Sigmoid colon (tissue), 7 donors: ENCODE data around the gene CBL. TPM values are rescaled to one million over a fixed set of nuclear protein-coding genes. Genes with fewer than 3 reads are reported as not detected.

Experiments used
- DNase-seq: peaks from one replicate; pipeline ENCODE4 v3.0.0-alpha.2; 2019
- H3K27ac ChIP-seq, 4 donors: fragments of 200-600 bp; sonication (generic); one replicate each; pipeline ENCODE4 v1.5.1; 2016 to 2019; ENCODE audit warnings: mild to moderate bottlenecking in 1 of 4
- H3K27me3 ChIP-seq, 3 donors: fragments of 200-600 bp; sonication (generic); one replicate each; pipeline ENCODE4 v1.5.1; 2019; ENCODE audit warnings: mild to moderate bottlenecking in 1 of 3
- H3K36me3 ChIP-seq, 4 donors: fragments of 200-600 bp; sonication (generic); one replicate each; pipeline ENCODE4 v1.5.1; 2016 to 2019
- H3K4me1 ChIP-seq, 4 donors: fragments of 200-600 bp; sonication (generic); one replicate each; pipeline ENCODE4 v1.5.1; 2017 to 2019
- H3K4me3 ChIP-seq, 4 donors: fragments of 200-600 bp; sonication (generic); one replicate each; pipeline ENCODE4 v1.5.1; 2017 to 2019; ENCODE audit warnings: mild to moderate bottlenecking in 2 of 4, moderate library complexity in 1 of 4
- H3K9me3 ChIP-seq, 4 donors: fragments of 200-600 bp in 3 of 4; sonication (generic) in 3 of 4; one replicate each; pipeline versions ENCODE4 v1.5.1 to v1.6.1; 2013 to 2019
- CTCF ChIP-seq, 4 experiments: fragments of 450-650 bp in 3 of 4; fragments of 200-600 bp in 1 of 4; IDR thresholded peaks; one replicate each; pipeline ENCODE4 v1.5.1; 2016 to 2019; ENCODE audit warnings: antibody characterized with exemption in 4 of 4, mild to moderate bottlenecking in 3 of 4, moderate library complexity in 2 of 4
- EP300 ChIP-seq, 4 donors: sonication (generic); formaldehyde crosslinking; IDR thresholded peaks; one replicate each; pipeline ENCODE4 v1.6.1; 2017; ENCODE audit warnings: antibody characterized with exemption in 4 of 4
- POLR2A ChIP-seq, 2 donors: fragments of 450-650 bp; IDR thresholded peaks; one replicate each; pipeline ENCODE4 v1.6.1; 2016; ENCODE audit warnings: antibody characterized with exemption in 2 of 2, mild to moderate bottlenecking in 2 of 2, moderate library complexity in 2 of 2
- POLR2AphosphoS5 ChIP-seq, 4 donors: sonication (generic); formaldehyde crosslinking; IDR thresholded peaks; one replicate each; pipeline ENCODE4 v1.6.1; 2017; ENCODE audit warnings: antibody characterized with exemption in 4 of 4
- WGBS, 2 donors: extraction: QIAGEN DNeasy Blood & Tissue Kit; methylation state at CpG; one replicate each; pipeline ENCODE4 v1.1.7; 2013; 5-methylcytosine and 5-hydroxymethylcytosine counted together
- intact Hi-C: fragments of 100-400 bp; cut with DNase I; formaldehyde crosslinking; loops from one replicate; pipeline ENCODE4 v1.15.1; 2023
- polyA plus RNA-seq, 3 donors: library from polyadenylated mRNA; stranded (reverse); fragments of 200-250 nt; gene quantifications; one replicate each; pipeline ENCODE4 v1.2.3, GENCODE V29; 2013
- total RNA-seq, 4 donors: library from RNA; depleted of rRNA; stranded (reverse); fragments of >200 nt; gene quantifications; one replicate each; pipeline ENCODE4 v1.1.0, GENCODE V29; 2016
- donor health status: healthy with polysubstance abuse.
- donor health status: Bipolar disorder and iron deficiency.
- donor health status: healthy.

Gene CBL
- total and polyA plus RNA-seq, 7 donors: 1.8 to 17.7 (median 11.8) TPM

- DNase-seq: no peak
- H3K27ac ChIP-seq: no peak overlapping the region
- TF ChIP-seq POLR2AphosphoS5 (IDR thresholded peaks at IDR 0.05) (no peak), CTCF (IDR thresholded peaks at IDR 0.05) (no peak), POLR2A (IDR thresholded peaks at IDR 0.05) (no peak), EP300 (IDR thresholded peaks at IDR 0.05) (no peak)
- intact Hi-C loops: no loop called here
- WGBS, 2 donors: 84 to 85% methylated on average over 12 of the region's 12 CpGs
- H3K4me1 ChIP-seq: peaks cover 0 to 15% (median 9%) of the 10 kb centered on the region in 4 donors
- peaks cover 0 to 4% (median 4%) of the 10 kb centered on the region in 3 donors for H3K27me3 ChIP-seq
- no peaks in the 10 kb centered on the region for H3K36me3 ChIP-seq
- no peaks in the 10 kb centered on the region for H3K9me3 ChIP-seq
- no peak overlapping the region for H3K4me3 ChIP-seq
These were observed 139.5 kb downstream of the CBL start for GRCh38 chr11:119345685-119346084.

GRCh38 chr11:119346605-119347004 lies 140.5 kb downstream of the CBL start, which contains the start of gene MFRP:
Gene MFRP, minus strand, starts transcription at chr11:119346705. Its CDS starts 192 bp downstream, at chr11:119346513.
- Histone ChIP-seq H3K4me3 (no peak within 1 kb of the TSS), H3K9me3 (no peaks in the 10 kb centered on the region), H3K27me3 (peaks cover 0 to under 1% (median 0%) of the 10 kb centered on the region in 3 donors), H3K4me1 (peaks cover 0 to 6% (median 0%) of the 10 kb centered on the region in 4 donors), H3K27ac (peak within 1 kb of the TSS in 1 of 4 donors; percentile 28), H3K36me3 (no peaks in the 10 kb centered on the region)
- 63 to 82% methylated on average over 6 of the region's 6 CpGs for WGBS, 2 donors
- intact Hi-C loops: no loop called here
- TF ChIP-seq EP300 (IDR thresholded peaks at IDR 0.05) (no peak), CTCF (IDR thresholded peaks at IDR 0.05) (no peak), POLR2AphosphoS5 (IDR thresholded peaks at IDR 0.05) (no peak), POLR2A (IDR thresholded peaks at IDR 0.05) (no peak)
- no peak for DNase-seq

DNA sequence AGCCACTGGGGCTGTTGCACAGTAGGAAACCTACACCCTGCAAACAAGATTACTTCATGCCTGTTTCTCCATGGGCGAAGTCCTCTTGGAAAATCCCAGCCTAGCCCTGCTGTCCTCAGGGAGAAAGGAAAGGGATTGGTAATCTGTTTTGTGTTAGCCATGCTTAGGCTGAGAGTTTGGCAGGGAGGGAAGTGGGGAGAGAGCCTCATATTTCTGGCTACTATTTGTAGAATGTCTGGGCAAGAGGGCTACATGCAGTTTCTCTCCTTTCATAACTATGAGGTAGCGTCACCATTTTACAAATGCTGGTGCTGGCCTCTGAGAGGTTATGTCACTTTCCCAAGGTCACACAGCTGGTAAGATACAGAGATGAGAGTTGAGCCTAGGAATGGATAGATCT lies 141.1 kb downstream of the CBL start:
- TF ChIP-seq POLR2AphosphoS5 (IDR thresholded peaks at IDR 0.05) (peak in 1 of 4 donors; percentile 28), CTCF (IDR thresholded peaks at IDR 0.05) (no peak), POLR2A (IDR thresholded peaks at IDR 0.05) (no peak), EP300 (IDR thresholded peaks at IDR 0.05) (no peak)
- Histone ChIP-seq H3K4me3 (no peak overlapping the region), H3K27ac (peak overlapping the region in 1 of 4 donors; percentile 28), H3K36me3 (no peaks in the 10 kb centered on the region), H3K4me1 (peaks cover 0 to 4% (median 0%) of the 10 kb centered on the region in 4 donors), H3K27me3 (no peaks in the 10 kb centered on the region), H3K9me3 (no peaks in the 10 kb centered on the region)
- 70 to 71% methylated on average over 2 of the region's 2 CpGs for WGBS, 2 donors
- DNase-seq: no peak
- intact Hi-C loops: no loop called here

DNA sequence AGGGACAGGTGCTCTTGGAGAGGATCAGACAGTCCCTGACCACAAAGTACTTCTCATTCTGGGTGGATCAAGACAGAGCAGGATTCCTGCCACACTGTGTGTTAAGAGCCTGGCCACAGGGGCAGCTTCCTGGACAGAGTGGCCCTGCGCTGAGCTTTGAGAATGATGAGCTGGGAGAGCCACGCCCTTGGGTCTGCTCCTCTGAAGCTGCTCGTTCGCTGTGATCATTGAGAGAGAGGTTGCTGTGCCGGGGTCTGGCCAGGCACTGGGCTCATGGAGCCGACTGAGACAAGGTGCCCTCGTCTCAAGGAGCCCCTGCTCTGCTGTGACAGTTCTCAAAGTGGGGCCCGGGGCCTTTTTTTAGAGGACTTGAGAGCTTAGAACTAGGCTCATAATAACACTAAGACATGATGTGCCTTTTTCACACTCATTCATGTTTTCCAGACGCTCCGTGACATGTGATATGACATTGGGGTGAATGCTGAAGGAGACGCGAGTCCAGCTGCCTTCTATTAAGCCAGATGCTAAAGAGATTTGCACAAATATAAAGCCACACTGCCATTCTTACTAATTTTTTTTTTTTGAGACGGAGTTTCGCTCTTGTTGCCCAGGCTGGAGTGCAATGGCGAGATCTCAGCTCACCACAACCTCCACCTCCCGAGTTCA lies 141.9 kb downstream of the CBL start:
- DNase-seq: no peak
- TF ChIP-seq POLR2A (IDR thresholded peaks at IDR 0.05) (no peak), EP300 (IDR thresholded peaks at IDR 0.05) (no peak), CTCF (IDR thresholded peaks at IDR 0.05) (no peak), POLR2AphosphoS5 (IDR thresholded peaks at IDR 0.05) (no peak)
- no peak overlapping the region for H3K27ac ChIP-seq
- H3K4me3 ChIP-seq: no peak overlapping the region
- 67 to 80% methylated on average over 16 of the region's 16 CpGs for WGBS, 2 donors
- H3K4me1 ChIP-seq: peaks cover 0 to 5% (median 4%) of the 10 kb centered on the region in 4 donors
- H3K36me3 ChIP-seq: no peaks in the 10 kb centered on the region
- H3K27me3 ChIP-seq: no peaks in the 10 kb centered on the region
- intact Hi-C loops: no loop called here
- no peaks in the 10 kb centered on the region for H3K9me3 ChIP-seq
